AG04449 (cell line): ENCODE measurements around the gene CCDC28A.

Experiments
- CTCF ChIA-PET: fragments of 350-600 bp; formaldehyde crosslinking; extraction: SDS; loops from one replicate; lab custom pipeline; 2021; ENCODE audit warnings: antibody characterized with exemption; lab: Yijun Ruan, JAX
- POLR2A ChIA-PET: fragments of 400-600, 350-600 bp; formaldehyde crosslinking; extraction: SDS; loops from one replicate; lab custom pipeline; 2020; ENCODE audit warnings: antibody characterized with exemption, inconsistent platforms; lab: Yijun Ruan, JAX
- DNase-seq: peaks from one replicate; pipeline ENCODE4 v3.0.0-alpha.2; 2010; ENCODE audit warnings: low read depth, low spot score
- H3K4me3 ChIP-seq: 2 replicates; pipeline ENCODE4 v1.5.1; 2011; ENCODE audit warnings: low read depth, mild to moderate bottlenecking, control low read depth, low read length
- CTCF ChIP-seq: IDR thresholded peaks from one replicate; pipeline ENCODE4 v1.5.1; 2011; ENCODE audit warnings: mild to moderate bottlenecking, moderate library complexity, low read length, control low read depth, inconsistent platforms; ENCODE audit not compliant: insufficient read depth; ENCODE audit errors: missing control alignments

Gene CCDC28A

GRCh38 chr6:138797806-138798446, 24.4 kb downstream of the CCDC28A start:
- no peak for TF ChIP-seq CTCF
- no peak overlapping the region for H3K4me3 ChIP-seq
- ChIA-PET CTCF (interaction anchor here (0.8 kb wide), 1 partner anchor 18 kb away, joined by 4 read pairs; no protein-coding TSS in a partner anchor), POLR2A (no interaction called here)
- no peak for DNase-seq

- no peak for DNase-seq
- H3K4me3 ChIP-seq: no peak overlapping the region
- ChIA-PET CTCF (no interaction called here), POLR2A (no interaction called here)
- no peak for TF ChIP-seq CTCF
Observed at GRCh38 chr6:138800377-138801150, 27.0 kb downstream of the CCDC28A start.

DNA sequence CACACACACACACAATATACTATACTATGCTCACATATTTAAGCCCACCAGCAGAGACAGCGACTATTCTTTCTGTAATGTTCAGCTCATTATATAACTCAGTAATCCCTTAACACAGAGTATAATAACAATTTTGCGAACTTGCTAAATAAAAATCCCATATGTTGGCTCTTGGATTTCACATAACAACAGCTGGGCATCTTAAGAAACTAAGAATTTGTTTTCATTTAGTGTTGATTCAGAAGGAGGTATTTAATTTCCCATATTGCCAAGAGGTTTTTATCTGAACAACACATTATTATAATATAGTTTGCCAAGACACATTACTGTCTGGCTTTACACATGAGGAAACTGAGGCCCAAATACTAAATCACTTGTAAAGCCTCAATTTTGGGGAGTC, 29.8 kb downstream of the CCDC28A start:
- DNase-seq: no peak
- H3K4me3 ChIP-seq: no peak overlapping the region

GRCh38 chr6:138803861-138804260, 30.3 kb downstream of the CCDC28A start:
- ChIA-PET POLR2A (no interaction called here), CTCF (interaction anchor here (1.7 kb wide), 1 partner anchor 11 kb away, joined by 11 read pairs; no protein-coding TSS in a partner anchor)
- peak; percentile 12 for DNase-seq
- H3K4me3 ChIP-seq: no peak overlapping the region
- no peak for TF ChIP-seq CTCF

More for the DNA sequence above, 29.8 kb downstream of the CCDC28A start:
- no peak for TF ChIP-seq CTCF
- POLR2A ChIA-PET: no interaction called here
- CTCF ChIA-PET: interaction anchor here (1.7 kb wide), 1 partner anchor 12 kb away, joined by 11 read pairs; no protein-coding TSS in a partner anchor

DNA sequence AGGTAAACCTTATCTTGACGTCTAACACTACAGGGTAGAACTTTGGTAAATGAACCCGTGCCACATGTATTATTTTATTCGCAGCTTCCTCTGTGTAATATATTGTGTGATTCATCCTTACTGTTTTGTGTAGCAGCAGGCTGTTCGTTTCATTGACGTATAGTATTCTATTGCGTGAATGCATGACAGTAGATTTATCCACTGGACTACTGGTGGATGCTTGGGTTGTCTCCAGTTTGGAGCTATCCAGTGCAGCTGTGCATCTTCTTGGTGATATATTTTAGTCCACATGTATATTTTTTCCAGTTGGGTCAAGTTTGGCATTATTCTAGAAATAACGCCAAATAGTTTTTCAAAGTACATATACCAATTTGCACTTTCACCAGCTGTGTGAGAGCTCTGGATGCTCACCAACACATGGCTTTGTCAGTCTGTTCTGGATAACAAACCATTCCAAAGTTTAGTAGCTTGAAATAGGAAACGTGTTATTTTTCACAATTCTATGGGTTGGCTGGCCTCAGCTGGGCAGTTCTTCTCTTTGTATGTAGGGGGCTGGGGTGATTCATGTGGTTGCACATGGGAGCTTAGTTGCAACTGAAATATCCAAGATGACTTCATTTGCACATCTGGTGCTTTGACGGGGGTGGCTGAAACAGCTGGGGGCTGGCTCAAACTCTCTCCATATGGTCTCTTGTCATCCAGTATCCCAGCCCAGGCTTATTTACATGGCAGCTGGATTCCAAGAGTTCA, 31.6 kb downstream of the CCDC28A start:
- CTCF ChIA-PET: interaction anchor here (1.0 to 3.3 kb wide), 4 partner anchors 10 to 183 kb away, joined by 3 to 25 read pairs (median 6); partner anchors contain the start of gene REPS1
- no peak for DNase-seq
- no peak for TF ChIP-seq CTCF
- POLR2A ChIA-PET: interaction anchor here (0.6 kb wide), 2 partner anchors 180 to 783 kb away, joined by 3 read pairs; no protein-coding TSS in a partner anchor
- H3K4me3 ChIP-seq: no peak overlapping the region
